ENCODE measurements around the gene CAMTA1. TPM values are rescaled to one million over a fixed set of nuclear protein-coding genes. Genes with fewer than 3 reads are reported as not detected.
A peak's percentile ranks its signal among the peaks of the same experiment; 100 is the strongest.

CAMTA1 gene
- total RNA-seq, 1 donor from 2014 or later, result 268 TPM

DNA sequence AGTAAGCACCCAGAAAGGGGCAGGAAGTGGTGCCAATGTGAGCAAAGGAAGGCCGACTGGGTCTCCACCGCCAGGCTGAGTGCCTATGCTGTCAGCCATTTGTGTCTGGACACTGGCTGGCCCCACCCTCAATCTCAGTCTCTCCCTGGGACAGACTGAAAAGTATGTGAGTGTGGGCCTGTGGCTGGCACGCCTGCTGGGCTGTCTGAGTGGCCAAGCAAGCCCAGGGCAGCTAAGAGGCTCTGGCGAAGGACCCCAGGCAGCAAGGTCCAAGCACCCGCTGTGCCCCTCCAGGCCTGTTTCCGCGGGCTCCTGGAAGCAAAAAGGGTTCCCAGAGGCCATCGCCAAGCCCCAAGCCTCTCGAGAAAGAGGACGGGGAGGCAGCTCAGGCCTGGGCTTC, 892.6 kb downstream of the CAMTA1 start:
- Histone ChIP-seq H3K4me1 (peaks cover 8% of the 10 kb centered on the region), H3K9ac (no peak overlapping the region), H3K79me2 (ENCODE audit: low read depth) (no peaks in the 10 kb centered on the region), H3F3A (ENCODE audit: low read depth) (peaks cover 10% of the 10 kb centered on the region), H3K27me3 (peaks cover 27% of the 10 kb centered on the region), H3K9me3 (ENCODE audit: low read depth) (no peaks in the 10 kb centered on the region), H4K20me1 (ENCODE audit: low read depth) (no peaks in the 10 kb centered on the region), H3K36me3 (no peaks in the 10 kb centered on the region), H3K27ac (no peak overlapping the region), H3K4me2 (no peak overlapping the region), H3K4me3 (no peak overlapping the region), H2AFZ (replicated peaks) (no peak overlapping the region)
- DNase-seq (ENCODE audit: low spot score), result no peak
- TF ChIP-seq, protein P1, sequence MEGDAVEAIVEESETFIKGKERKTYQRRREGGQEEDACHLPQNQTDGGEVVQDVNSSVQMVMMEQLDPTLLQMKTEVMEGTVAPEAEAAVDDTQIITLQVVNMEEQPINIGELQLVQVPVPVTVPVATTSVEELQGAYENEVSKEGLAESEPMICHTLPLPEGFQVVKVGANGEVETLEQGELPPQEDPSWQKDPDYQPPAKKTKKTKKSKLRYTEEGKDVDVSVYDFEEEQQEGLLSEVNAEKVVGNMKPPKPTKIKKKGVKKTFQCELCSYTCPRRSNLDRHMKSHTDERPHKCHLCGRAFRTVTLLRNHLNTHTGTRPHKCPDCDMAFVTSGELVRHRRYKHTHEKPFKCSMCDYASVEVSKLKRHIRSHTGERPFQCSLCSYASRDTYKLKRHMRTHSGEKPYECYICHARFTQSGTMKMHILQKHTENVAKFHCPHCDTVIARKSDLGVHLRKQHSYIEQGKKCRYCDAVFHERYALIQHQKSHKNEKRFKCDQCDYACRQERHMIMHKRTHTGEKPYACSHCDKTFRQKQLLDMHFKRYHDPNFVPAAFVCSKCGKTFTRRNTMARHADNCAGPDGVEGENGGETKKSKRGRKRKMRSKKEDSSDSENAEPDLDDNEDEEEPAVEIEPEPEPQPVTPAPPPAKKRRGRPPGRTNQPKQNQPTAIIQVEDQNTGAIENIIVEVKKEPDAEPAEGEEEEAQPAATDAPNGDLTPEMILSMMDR (IDR thresholded peaks at IDR 0.05), result no peak
- no peak for TF ChIP-seq EZH2phosphoT487 (IDR thresholded peaks at IDR 0.05)
- TF ChIP-seq EZH2 (IDR thresholded peaks at IDR 0.05), result no peak
- H3K27ac Mint-ChIP-seq, result no peak overlapping the region
- H3K36me3 Mint-ChIP-seq, result no peaks in the 10 kb centered on the region
- H3K27me3 Mint-ChIP-seq (ENCODE audit: insufficient read depth, low read depth), result peaks cover 2% of the 10 kb centered on the region
- H3K4me3 Mint-ChIP-seq, result no peak overlapping the region
- no peaks in the 10 kb centered on the region for H3K9me3 Mint-ChIP-seq
- peaks cover 18% of the 10 kb centered on the region for H3K4me1 Mint-ChIP-seq

DNA sequence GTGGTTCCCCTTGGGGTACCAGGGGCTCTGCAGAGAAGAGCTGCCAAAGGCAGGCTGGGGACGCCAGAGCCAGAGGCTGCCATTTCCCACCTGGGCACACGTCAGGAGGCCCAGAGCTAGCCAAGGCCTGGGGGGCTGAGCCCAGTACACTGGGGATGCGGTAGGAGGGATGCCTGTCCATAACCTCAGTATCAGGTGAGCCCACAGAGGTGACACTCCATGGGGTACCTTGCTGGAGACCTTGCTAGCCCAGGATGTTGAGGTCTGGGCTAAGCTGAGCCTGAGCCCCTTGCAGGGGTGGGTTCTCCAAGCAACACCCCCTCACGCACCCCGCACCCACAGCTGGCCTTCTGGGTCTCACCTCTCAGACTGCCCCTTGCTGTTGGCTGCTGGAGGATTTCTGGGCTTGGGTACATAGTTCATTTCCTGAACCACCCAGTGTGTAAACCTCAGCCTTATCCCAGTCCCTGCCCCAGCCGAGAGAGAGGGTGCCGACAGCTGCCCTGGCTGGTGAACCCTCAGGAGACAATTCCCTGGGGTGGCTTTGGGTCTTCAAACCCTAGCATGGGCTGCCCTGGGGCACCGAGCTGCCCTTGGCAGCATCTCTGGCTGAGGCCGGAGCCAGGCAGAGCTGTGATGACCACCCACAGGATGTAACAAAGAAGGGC, 893.4 kb downstream of the CAMTA1 start:
- Histone ChIP-seq H4K20me1 (ENCODE audit: low read depth) (no peaks in the 10 kb centered on the region), H3K79me2 (ENCODE audit: low read depth) (no peaks in the 10 kb centered on the region), H3K4me1 (peaks cover 8% of the 10 kb centered on the region), H3K4me3 (no peak overlapping the region), H3K9me3 (ENCODE audit: low read depth) (no peaks in the 10 kb centered on the region), H3K27ac (no peak overlapping the region), H3K36me3 (no peaks in the 10 kb centered on the region), H3K9ac (no peak overlapping the region), H3F3A (ENCODE audit: low read depth) (peaks cover 10% of the 10 kb centered on the region), H3K27me3 (peaks cover 27% of the 10 kb centered on the region), H2AFZ (replicated peaks) (no peak overlapping the region), H3K4me2 (no peak overlapping the region)
- peak overlapping the region; percentile 73 for H3K4me3 Mint-ChIP-seq
- H3K4me1 Mint-ChIP-seq, result peaks cover 15% of the 10 kb centered on the region
- TF ChIP-seq, protein P1 (IDR thresholded peaks at IDR 0.05), result no peak
- TF ChIP-seq EZH2 (IDR thresholded peaks at IDR 0.05), result no peak
- TF ChIP-seq EZH2phosphoT487 (IDR thresholded peaks at IDR 0.05), result no peak
- H3K36me3 Mint-ChIP-seq, result no peaks in the 10 kb centered on the region
- no peaks in the 10 kb centered on the region for H3K9me3 Mint-ChIP-seq
- peaks cover 2% of the 10 kb centered on the region for H3K27me3 Mint-ChIP-seq (ENCODE audit: insufficient read depth, low read depth)
- DNase-seq (ENCODE audit: low spot score), result no peak
- peak overlapping the region; percentile 53 for H3K27ac Mint-ChIP-seq

DNA sequence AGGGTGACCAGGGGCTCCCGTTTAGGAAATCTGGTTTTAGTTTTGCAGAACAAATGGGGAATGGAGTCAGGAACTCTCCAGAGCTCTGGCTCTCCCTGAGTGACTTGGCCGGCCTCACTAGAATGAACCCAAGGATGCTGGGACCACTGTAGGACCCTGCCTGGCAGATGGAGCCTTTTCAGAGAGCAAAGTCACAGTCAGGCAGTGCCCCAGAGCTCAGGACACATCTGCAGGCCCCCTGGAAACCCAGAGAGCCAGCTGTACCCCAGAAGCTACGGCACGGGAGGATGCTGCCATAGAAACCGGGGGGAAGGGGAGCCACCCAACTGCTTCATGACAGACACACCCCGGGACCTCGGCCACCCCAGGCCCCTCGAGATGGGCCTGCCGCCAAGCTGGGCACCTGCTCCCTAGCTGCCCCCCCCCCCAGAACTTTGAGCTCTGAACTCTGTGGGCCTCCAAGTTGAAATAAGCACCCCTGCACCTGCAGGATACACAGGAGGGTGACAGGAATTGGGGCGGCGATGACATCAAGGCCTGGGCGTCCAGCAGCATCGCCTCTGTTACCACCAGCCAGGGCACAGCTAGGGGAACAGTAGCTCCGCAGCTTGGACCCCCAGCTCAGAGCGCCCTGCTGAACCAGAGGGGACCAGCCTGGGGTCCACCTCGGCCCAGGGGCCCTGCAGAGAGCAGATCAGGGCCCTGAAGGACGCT, 894.1 kb downstream of the CAMTA1 start:
- no peaks in the 10 kb centered on the region for H3K36me3 ChIP-seq
- H3K4me2 ChIP-seq, result peak overlapping the region; percentile 91
- H3K9ac ChIP-seq, result no peak overlapping the region
- peaks cover 27% of the 10 kb centered on the region for H3K27me3 ChIP-seq
- DNase-seq (ENCODE audit: low spot score), result no peak
- H3K36me3 Mint-ChIP-seq, result no peaks in the 10 kb centered on the region
- H3K9me3 ChIP-seq (ENCODE audit: low read depth), result no peaks in the 10 kb centered on the region
- no peak for TF ChIP-seq EZH2 (IDR thresholded peaks at IDR 0.05)
- no peak for TF ChIP-seq EZH2phosphoT487 (IDR thresholded peaks at IDR 0.05)
- TF ChIP-seq, protein P1 (IDR thresholded peaks at IDR 0.05), result no peak
- peak overlapping the region; percentile 80 for H3K4me3 Mint-ChIP-seq
- H3K4me3 ChIP-seq, result peak overlapping the region; percentile 67
- H3K27ac ChIP-seq, result no peak overlapping the region
- no peaks in the 10 kb centered on the region for H4K20me1 ChIP-seq (ENCODE audit: low read depth)
- no peaks in the 10 kb centered on the region for H3K79me2 ChIP-seq (ENCODE audit: low read depth)
- H2AFZ ChIP-seq (replicated peaks), result no peak overlapping the region
- H3K4me1 Mint-ChIP-seq, result peaks cover 15% of the 10 kb centered on the region
- peak overlapping the region; percentile 53 for H3K27ac Mint-ChIP-seq
- H3K9me3 Mint-ChIP-seq, result no peaks in the 10 kb centered on the region
- peaks cover 8% of the 10 kb centered on the region for H3K4me1 ChIP-seq
- H3F3A ChIP-seq (ENCODE audit: low read depth), result peaks cover 10% of the 10 kb centered on the region
- peaks cover 2% of the 10 kb centered on the region for H3K27me3 Mint-ChIP-seq (ENCODE audit: insufficient read depth, low read depth)

All from neural progenitor cell (in vitro differentiated cells).